Adipose tissue (tissue), 3 donors: ENCODE measurements around the gene MED22. TPM values are rescaled to one million over a fixed set of nuclear protein-coding genes. Genes with fewer than 3 reads are reported as not detected.
"Not testable (repeated sequence)": the region's sequence is repeated elsewhere in the genome, so short reads cannot be mapped to it uniquely, and the experiment has no call there.

Experiments
- H3K27ac ChIP-seq: one replicate; pipeline ENCODE4 v1.5.1; 2013; ENCODE audit warnings: low read depth, low read length
- WGBS, 3 donors: extraction: QIAGEN DNeasy Blood & Tissue Kit; methylation state at CpG; one replicate each; pipeline ENCODE4 v1.1.7; 2013; 5-methylcytosine and 5-hydroxymethylcytosine counted together
- polyA plus RNA-seq, 3 donors: library from polyadenylated mRNA; stranded (reverse); fragments of 200-250 nt; gene quantifications; one replicate each; pipeline ENCODE4 v1.2.3, GENCODE V29; 2013
- donor health status: healthy with polysubstance abuse.
- donor health status: Bipolar disorder and iron deficiency.
- donor health status: healthy.

The MED22 gene
- polyA plus RNA-seq, 3 donors: 8.6 to 15.9 (median 13.1) TPM

- H3K27ac ChIP-seq: not testable (repeated sequence)
- 89 to 92% (median 91%) methylated on average over 6 of the region's 6 CpGs for WGBS, 3 donors
Observed at GRCh38 chr9:133327021-133327420, 20.9 kb downstream of the MED22 start.

- H3K27ac ChIP-seq: no peak overlapping the region
- WGBS, 3 donors: 84 to 88% (median 86%) methylated on average over 13 of the region's 13 CpGs
Observed at GRCh38 chr9:133323991-133324703, 23.8 kb downstream of the MED22 start.

DNA sequence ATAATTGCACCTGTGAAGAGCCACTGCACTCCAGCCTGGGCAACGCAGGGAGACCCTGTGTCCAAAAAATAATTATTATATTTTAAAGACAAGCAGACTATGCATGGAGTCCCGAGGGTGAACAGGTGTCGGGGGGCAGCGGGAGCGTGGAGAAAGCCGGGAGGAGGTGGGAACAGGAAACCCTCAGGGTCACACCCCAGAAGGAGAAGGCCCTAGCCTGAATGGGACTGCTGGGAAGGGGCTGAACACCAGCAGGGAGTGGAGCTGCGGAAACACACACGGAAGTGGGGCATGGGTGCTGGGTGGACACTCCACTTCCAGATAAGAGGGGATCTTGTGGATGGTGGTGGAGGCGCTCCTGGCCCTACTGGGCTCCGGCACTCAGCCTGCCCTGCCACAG lies 24.7 kb downstream of the MED22 start:
- WGBS, 3 donors: 81 to 86% (median 85%) methylated on average over 10 of the region's 10 CpGs

GRCh38 chr9:133322701-133323100 lies 25.2 kb downstream of the MED22 start:
- no peak overlapping the region for H3K27ac ChIP-seq
- 70 to 73% (median 72%) methylated on average over 14 of the region's 14 CpGs for WGBS, 3 donors

More for the DNA sequence above, 24.7 kb downstream of the MED22 start:
- no peak overlapping the region for H3K27ac ChIP-seq

DNA sequence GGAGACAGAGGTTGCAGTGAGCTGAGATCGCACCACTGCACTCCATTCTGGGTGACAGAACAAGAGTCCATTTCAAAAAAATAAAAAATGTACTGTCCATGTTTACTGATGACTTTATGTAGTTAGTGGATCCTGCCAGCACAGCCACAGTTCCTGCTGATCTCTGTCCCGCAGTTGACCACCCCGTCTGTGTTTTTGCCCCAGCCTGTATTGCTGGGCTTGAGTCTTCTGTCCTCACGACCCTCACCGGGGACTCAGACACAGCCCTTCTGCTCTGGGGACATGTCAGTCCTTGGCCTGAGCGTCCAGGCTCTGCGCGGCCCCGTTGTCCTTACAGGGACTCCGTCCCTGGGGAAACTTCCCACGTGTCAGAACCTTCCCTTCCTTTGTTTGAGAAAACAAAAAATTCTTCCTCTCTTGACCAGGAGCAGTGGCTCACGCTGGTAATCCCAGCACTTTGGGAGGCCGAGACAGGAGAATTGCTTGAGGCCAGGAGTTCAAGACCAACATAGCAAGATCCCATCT lies 26.5 kb downstream of the MED22 start:
- H3K27ac ChIP-seq: no peak overlapping the region
- WGBS, 3 donors: 72 to 78% (median 77%) methylated on average over 13 of the region's 13 CpGs

GRCh38 chr9:133320421-133320881 lies 27.5 kb downstream of the MED22 start:
- no peak overlapping the region for H3K27ac ChIP-seq
- WGBS, 3 donors: 78 to 79% (median 79%) methylated on average over 13 of the region's 13 CpGs

- not testable (repeated sequence) for H3K27ac ChIP-seq
- WGBS, 3 donors: 58 to 83% (median 78%) methylated on average over 12 to 13 of the region's 13 CpGs
Observed at GRCh38 chr9:133317551-133317950, 30.4 kb downstream of the MED22 start.

DNA sequence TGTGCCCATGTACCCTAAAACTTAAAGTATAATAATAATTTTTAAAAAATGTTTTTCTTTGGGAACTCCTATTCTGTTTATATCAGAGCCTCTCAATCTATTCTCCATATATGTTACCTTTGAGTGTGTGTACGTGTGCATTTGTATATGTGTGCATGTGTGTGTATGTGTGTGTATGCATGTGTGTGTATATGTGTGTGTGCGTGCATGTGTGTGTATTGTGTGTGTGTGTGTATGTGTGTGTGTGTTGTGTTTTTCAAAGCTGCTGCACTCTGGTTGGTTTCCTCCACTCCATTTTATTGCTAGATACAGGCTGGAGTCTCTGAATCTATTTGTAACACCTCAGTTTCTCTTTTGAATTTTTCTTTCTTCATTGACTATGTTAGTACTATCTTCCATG lies 31.9 kb downstream of the MED22 start:
- WGBS, 3 donors: 78 to 89% (median 80%) methylated on average over 2 of the region's 2 CpGs
- H3K27ac ChIP-seq: no peak overlapping the region

GRCh38 chr9:133309608-133310007 lies 38.3 kb downstream of the MED22 start:
- no peak overlapping the region for H3K27ac ChIP-seq
- 82 to 86% (median 86%) methylated on average over 6 of the region's 6 CpGs for WGBS, 3 donors

DNA sequence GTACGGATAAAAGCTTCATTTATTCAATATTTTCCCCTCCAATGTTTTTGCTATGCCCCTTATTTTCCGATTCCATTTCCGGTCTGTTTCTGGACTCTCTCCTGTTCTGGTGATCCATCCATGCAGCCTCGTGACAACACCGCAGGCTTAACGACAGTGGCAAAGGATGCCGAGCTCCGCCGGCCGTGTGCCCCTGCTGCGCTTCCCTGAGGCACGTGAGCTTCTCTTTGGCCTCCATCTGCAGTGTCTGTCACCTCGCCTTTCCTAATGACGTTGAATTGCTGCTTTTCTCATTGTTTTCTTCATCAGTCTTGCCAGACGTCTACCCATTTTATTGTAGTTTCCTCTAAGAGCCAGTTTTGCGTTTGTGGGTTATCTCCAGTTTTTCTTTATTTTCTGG lies 40.6 kb downstream of the MED22 start:
- WGBS, 3 donors: 66 to 70% (median 67%) methylated on average over 16 of the region's 16 CpGs

DNA sequence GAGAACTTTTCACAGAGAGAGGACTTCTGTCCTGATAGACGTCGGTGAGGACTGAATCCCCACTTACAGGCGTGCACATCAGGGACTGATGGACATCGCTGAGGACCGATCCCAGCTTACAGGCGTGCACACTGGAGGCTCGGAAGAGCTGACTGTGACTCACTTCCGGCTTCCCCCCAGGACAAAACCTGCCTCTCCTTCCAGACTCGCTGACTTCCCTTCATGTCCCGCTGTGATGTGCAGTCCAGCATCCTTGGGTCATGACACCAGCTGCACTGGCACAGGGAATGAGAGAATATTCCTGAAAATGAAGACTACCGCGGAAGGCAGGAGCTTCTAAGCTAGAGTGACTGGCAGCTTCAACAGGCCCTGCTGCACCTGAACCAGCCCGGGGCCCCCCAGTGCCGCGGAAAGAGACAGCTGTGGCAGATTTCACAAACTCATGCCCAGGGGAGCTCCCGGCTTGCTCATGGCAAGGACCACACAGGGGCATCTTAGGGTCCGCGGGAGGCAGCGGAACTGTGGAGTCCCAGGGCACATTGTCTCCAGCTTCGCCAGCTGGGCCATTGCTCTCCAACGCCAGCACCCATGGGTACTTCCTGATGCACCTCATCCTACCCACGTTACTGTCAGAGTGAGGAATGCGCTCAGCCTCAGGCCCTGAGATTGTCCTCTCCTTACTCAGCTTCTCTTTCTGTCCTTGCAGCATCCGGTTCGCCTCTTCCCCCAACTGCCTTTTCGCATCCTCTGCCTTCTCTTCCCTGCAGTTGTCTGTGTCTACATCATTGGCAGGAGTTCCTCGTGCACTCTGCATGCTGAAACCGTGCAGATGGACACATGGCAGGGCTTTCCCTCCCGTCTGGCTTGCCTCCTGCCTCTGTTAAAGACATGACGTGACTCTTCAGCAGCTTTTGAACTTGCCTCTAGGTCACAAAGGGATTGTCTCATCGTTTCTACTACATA lies 41.4 kb downstream of the MED22 start:
- no peak overlapping the region for H3K27ac ChIP-seq
- WGBS, 3 donors: 67 to 69% (median 69%) methylated on average over 31 of the region's 31 CpGs

More for the DNA sequence above, 40.6 kb downstream of the MED22 start:
- H3K27ac ChIP-seq: no peak overlapping the region

- WGBS, 3 donors: 82 to 86% (median 86%) methylated on average over 16 to 23 of the region's 23 CpGs
- H3K27ac ChIP-seq: no peak overlapping the region
Observed at GRCh38 chr9:133305731-133306130, 42.2 kb downstream of the MED22 start.

DNA sequence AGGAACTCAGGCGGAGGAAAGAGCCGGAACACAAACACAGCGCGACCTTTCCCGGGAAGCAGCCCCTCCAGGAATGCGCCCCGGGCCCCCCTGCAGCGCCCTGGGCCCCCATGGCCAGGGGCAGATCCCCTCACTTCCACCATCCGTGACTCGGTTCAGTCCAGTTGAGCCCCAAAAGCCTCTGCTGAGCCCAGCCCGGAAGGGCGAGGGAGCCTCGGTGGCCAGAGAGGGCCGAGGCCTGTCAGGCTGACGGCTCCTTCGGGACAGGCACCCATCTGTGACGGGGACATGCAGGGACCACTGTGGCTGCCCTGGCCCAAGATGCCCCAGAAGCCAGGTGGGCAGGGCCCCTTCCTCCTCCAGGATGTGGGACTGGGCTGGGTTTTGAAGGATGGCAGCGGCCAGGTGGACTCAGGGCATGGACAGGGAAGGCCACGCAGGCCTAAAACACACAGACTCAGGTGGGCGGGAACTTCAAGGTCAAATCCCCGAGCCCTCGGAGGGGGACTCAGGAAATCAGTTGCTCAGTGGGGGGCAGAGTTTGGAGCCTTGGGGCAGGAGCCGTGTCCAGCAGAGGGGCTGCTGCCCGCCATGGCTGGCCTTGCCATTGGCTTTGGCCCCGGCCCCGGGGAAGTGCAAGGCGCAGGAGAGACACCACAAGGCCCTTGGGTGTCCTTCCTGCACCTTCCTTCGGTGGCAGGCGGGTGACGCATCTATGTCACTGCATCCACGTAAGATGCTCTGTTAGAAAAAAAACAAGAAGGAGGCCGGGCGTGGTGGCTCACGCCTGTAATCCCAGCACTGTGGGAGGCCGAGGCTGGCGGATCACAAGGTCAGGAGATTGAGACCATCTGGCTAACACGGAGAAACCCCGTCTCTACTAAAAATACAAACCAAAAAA lies 43.2 kb downstream of the MED22 start:
- 80 to 89% (median 88%) methylated on average over 34 to 38 of the region's 38 CpGs for WGBS, 3 donors
- H3K27ac ChIP-seq: no peak overlapping the region

DNA sequence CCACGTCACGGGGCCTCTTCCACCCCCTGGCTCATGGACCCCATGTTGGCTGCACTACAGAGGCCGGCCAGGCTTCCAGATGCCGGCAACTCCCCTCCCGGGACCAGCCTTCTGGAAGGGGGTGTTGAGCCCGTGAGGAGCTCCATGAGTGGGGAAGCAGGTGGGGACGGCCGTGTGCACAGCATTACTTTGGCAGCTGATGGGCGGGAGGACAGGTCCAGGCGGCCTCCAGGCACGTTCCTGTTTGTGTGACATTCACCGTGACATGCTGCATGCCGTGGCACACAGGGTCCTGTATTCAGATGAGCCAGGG lies 43.8 kb downstream of the MED22 start:
- 57 to 69% (median 65%) methylated on average over 12 to 13 of the region's 13 CpGs for WGBS, 3 donors
- no peak overlapping the region for H3K27ac ChIP-seq

DNA sequence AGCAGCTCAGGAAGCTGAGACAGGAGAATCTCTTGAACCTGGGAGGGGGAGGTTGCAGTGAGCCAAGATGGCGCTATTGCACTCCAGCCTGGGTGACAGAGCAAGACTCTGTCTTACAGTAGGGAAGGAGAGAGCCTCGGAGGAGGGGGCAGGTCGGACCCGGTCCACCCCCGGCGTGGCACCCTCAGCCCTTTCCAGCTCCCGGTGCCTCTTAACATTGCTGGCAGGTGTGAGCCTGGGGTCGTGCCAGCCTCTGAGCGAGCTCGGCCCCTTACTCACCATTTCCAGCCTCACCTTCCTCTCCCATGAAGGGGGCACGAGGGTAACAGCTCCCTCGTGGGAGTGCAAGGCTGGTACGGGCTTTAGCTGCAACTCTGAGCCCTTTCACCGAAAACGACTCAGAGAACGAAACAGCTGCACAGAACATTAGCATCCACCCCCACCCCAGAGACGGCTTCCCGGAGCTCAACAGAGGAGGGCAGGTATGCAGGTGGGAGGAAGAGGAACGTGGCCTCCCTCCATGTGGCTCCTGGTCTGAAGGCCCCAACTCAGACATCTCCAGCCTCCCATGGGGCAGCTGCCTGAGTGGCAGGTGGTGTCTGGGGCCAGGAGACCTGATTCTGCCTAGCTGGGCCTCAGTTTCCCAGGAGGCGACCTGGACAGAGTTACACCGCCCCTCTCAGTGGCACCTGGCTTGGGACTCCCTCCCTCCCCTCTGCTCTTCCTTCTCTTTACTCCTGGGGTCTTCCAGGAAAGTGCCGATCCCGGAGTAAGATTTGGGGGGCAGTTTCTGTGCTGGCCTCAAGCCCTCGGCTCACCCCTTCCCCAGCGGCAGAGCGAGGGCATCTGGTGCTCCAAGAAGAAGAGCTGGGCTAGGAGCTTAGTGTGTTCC lies 44.4 kb downstream of the MED22 start:
- WGBS, 3 donors: 71 to 75% (median 71%) methylated on average over 26 of the region's 26 CpGs
- H3K27ac ChIP-seq: no peak overlapping the region

- H3K27ac ChIP-seq: no peak overlapping the region
- 79 to 90% (median 90%) methylated on average over 13 of the region's 13 CpGs for WGBS, 3 donors
Observed at GRCh38 chr9:133301253-133302230, 46.4 kb downstream of the MED22 start.
